HCT116 (cell line): ENCODE measurements around the gene LIN7C. TPM values are rescaled to one million over a fixed set of nuclear protein-coding genes. Genes with fewer than 3 reads are reported as not detected.

Experiments
- ATAC-seq: fragments of 200-7000 bp; cut with Tn5 transposase; 2 replicates; pipeline ENCODE4 v1.9.1; 2020; ENCODE audit warnings: mild to moderate bottlenecking, moderate library complexity
- BruUV-seq: library from RNA; stranded (reverse); fragments of 400-500 nt; replicated peaks from 2 replicates; lab custom pipeline; 2021; lab: Mats Ljungman, UMichigan
- CTCF ChIA-PET: fragments of 300-600 bp; sonication (Branson Sonifier 250); formaldehyde crosslinking; loops from one replicate; lab custom pipeline; 2021; ENCODE audit warnings: antibody characterized with exemption; lab: Charles Lee
- POLR2A ChIA-PET: fragments of 300-600, 350-600 bp; sonication (Branson Sonifier 250); formaldehyde crosslinking; loops from one replicate; lab custom pipeline; 2021; ENCODE audit warnings: antibody characterized with exemption; lab: Charles Lee
- RAD21 ChIA-PET, 2 experiments: fragments of 300-600 bp; sonication (Branson Sonifier 250); formaldehyde crosslinking; loops; one replicate each; lab custom pipeline; 2023; ENCODE audit warnings: low total read pairs in 2 of 2; ENCODE audit not compliant: uncharacterized antibody in 2 of 2, unreplicated experiment in 2 of 2, low non-redundant PET in 1 of 2; lab: Charles Lee
- DNase-seq: peaks from one replicate; pipeline ENCODE4 v3.0.0-alpha.2; 2010; ENCODE audit warnings: low read depth, low spot score
- H2AFZ ChIP-seq: fragments of 200-600 bp; shearing (Covaris generic), sonication (generic); 2 replicates; pipeline ENCODE4 v1.6.1; 2017; ENCODE audit warnings: low read depth, mixed run types, mixed read lengths, antibody characterized with exemption, low read length; ENCODE audit not compliant: poor library complexity, severe bottlenecking
- H3K27ac ChIP-seq: 2 replicates; pipeline ENCODE4 v1.5.1; 2012; ENCODE audit warnings: low read depth, low read length
- H3K27me3 ChIP-seq: fragments of 200-600 bp; sonication (generic); 2 replicates; pipeline ENCODE4 v1.6.1; 2016; ENCODE audit warnings: mixed run types, low read length, mixed read lengths; ENCODE audit not compliant: insufficient read depth
- H3K36me3 ChIP-seq, 2 experiments: fragments of 200-500 bp in 1 of 2; fragments of 200-600 bp in 1 of 2; sonication (Bioruptor generic) in 1 of 2; sonication (generic) in 1 of 2; 2 replicates each; pipeline versions ENCODE4 v1.5.1 to v1.6.1; 2014 to 2016; ENCODE audit warnings: low read length in 2 of 2, inconsistent platforms in 1 of 2, mixed read lengths in 1 of 2, mixed run types in 1 of 2; ENCODE audit not compliant: insufficient read depth in 2 of 2, control insufficient read depth in 1 of 2
- H3K4me1 ChIP-seq, 2 experiments: fragments of 200-600 bp in 1 of 2; sonication (generic) in 1 of 2; 2 replicates each; pipeline versions ENCODE4 v1.5.1 to v1.6.1; 2012 to 2017; ENCODE audit warnings: low read length in 2 of 2, inconsistent platforms in 1 of 2, mild to moderate bottlenecking in 1 of 2, mixed read lengths in 1 of 2, mixed run types in 1 of 2, moderate library complexity in 1 of 2; ENCODE audit not compliant: insufficient read depth in 2 of 2, control insufficient read depth in 1 of 2
- H3K4me2 ChIP-seq: fragments of 200-600 bp; sonication (generic); 2 replicates; pipeline ENCODE4 v1.6.1; 2017; ENCODE audit warnings: mixed run types, low read length, mixed read lengths
- H3K4me3 ChIP-seq, 2 experiments: fragments of 200-600 bp in 1 of 2; sonication (generic) in 1 of 2; replicated peaks in 1 of 2; 2 replicates each; pipeline ENCODE4 v1.5.1; 2011 to 2016; ENCODE audit warnings: low read length in 2 of 2, control low read depth in 1 of 2, low read depth in 1 of 2, mild to moderate bottlenecking in 1 of 2, mixed read lengths in 1 of 2, mixed run types in 1 of 2
- H3K79me2 ChIP-seq: fragments of 200-600 bp; sonication (generic); 2 replicates; pipeline ENCODE4 v1.6.1; 2017; ENCODE audit warnings: mild to moderate bottlenecking, mixed run types, low read length, moderate library complexity, mixed read lengths; ENCODE audit not compliant: insufficient read depth
- H3K9ac ChIP-seq: fragments of 200-600 bp; sonication (generic); 2 replicates; pipeline ENCODE4 v1.6.1; 2016; ENCODE audit warnings: low read length, mixed read lengths
- H3K9me2 ChIP-seq: fragments of 200-600 bp; sonication (generic), shearing (Covaris generic); 2 replicates; pipeline ENCODE4 v1.6.1; 2017; ENCODE audit warnings: mixed run types, mild to moderate bottlenecking, moderate library complexity; ENCODE audit not compliant: insufficient read depth
- H3K9me3 ChIP-seq, 2 experiments: fragments of 200-500 bp in 1 of 2; fragments of 200-600 bp in 1 of 2; sonication (Bioruptor generic) in 1 of 2; sonication (generic) in 1 of 2; 2 replicates each; pipeline ENCODE4 v1.6.1; 2014 to 2017; ENCODE audit warnings: low read length in 2 of 2, mixed read lengths in 2 of 2, inconsistent platforms in 1 of 2, low read depth in 1 of 2, mild to moderate bottlenecking in 1 of 2, mixed run types in 1 of 2, moderate library complexity in 1 of 2; ENCODE audit not compliant: control insufficient read depth in 1 of 2, insufficient read depth in 1 of 2
- H4K20me1 ChIP-seq: fragments of 200-600 bp; sonication (generic), shearing (Covaris generic); 2 replicates; pipeline ENCODE4 v1.6.1; 2017; ENCODE audit warnings: mixed run types, mild to moderate bottlenecking, moderate library complexity; ENCODE audit not compliant: insufficient read depth
- ATF3 ChIP-seq: IDR thresholded peaks from 2 replicates; pipeline ENCODE4 v1.6.1; 2012
- CBX3 ChIP-seq: IDR thresholded peaks from 2 replicates; pipeline ENCODE4 v1.6.1; 2012; ENCODE audit warnings: low read depth
- CTCF ChIP-seq, 3 experiments: fragments of 200-600 bp in 1 of 3; sonication (generic) in 1 of 3; IDR thresholded peaks in 2 of 3; conservative IDR thresholded peaks in 1 of 3; 2 replicates each; pipeline ENCODE4 v1.5.1; 2012 to 2017; ENCODE audit warnings: low read depth in 2 of 3, low read length in 2 of 3, antibody characterized with exemption in 1 of 3, borderline replicate concordance in 1 of 3, control low read depth in 1 of 3, mild to moderate bottlenecking in 1 of 3, mixed read lengths in 1 of 3, mixed run types in 1 of 3, moderate library complexity in 1 of 3; ENCODE audit not compliant: insufficient read depth in 1 of 3
- ELF1 ChIP-seq: IDR thresholded peaks from 2 replicates; pipeline ENCODE4 v1.6.1; 2012; ENCODE audit warnings: low read depth, borderline replicate concordance
- EZH2phosphoT487 ChIP-seq: fragments of 200-600 bp; IDR thresholded peaks from 2 replicates; pipeline ENCODE4 v1.6.1; 2018; ENCODE audit warnings: antibody characterized with exemption, borderline replicate concordance
- MAX ChIP-seq: IDR thresholded peaks from 2 replicates; pipeline ENCODE4 v1.6.1; 2012
- POLR2A ChIP-seq: IDR thresholded peaks from 2 replicates; pipeline ENCODE4 v1.7.0; 2011; ENCODE audit warnings: borderline replicate concordance; ENCODE audit not compliant: insufficient read depth, insufficient read length; ENCODE audit errors: extremely low read depth
- RAD21 ChIP-seq: IDR thresholded peaks from 2 replicates; pipeline ENCODE4 v1.6.1; 2012; ENCODE audit warnings: low read depth, mild to moderate bottlenecking
- REST ChIP-seq: IDR thresholded peaks from 2 replicates; pipeline ENCODE4 v1.6.1; 2012; ENCODE audit warnings: low read depth
- SRF ChIP-seq: IDR thresholded peaks from 2 replicates; pipeline ENCODE4 v1.6.1; 2012; ENCODE audit warnings: low read depth
- YY1 ChIP-seq: IDR thresholded peaks from 2 replicates; pipeline ENCODE4 v1.6.1; 2011; ENCODE audit warnings: low read length, low read depth, moderate library complexity, mild to moderate bottlenecking; ENCODE audit not compliant: insufficient replicate concordance; ENCODE audit errors: extremely low read depth
- ZBTB33 ChIP-seq: IDR thresholded peaks from 2 replicates; pipeline ENCODE4 v1.6.1; 2011; ENCODE audit warnings: mild to moderate bottlenecking, low read length, moderate library complexity; ENCODE audit not compliant: insufficient replicate concordance; ENCODE audit errors: extremely low read depth
- ZFX ChIP-seq: fragments of 450-650 bp; IDR thresholded peaks from 2 replicates; pipeline ENCODE4 v1.6.1; 2017
- ZNF274 ChIP-seq: fragments of 200-500 bp; sonication (Bioruptor generic); IDR thresholded peaks from 2 replicates; pipeline ENCODE4 v1.6.1; 2014; ENCODE audit warnings: mild to moderate bottlenecking, low read depth, low read length, inconsistent platforms
- intact Hi-C: fragments of 100-400 bp; cut with micrococcal nuclease; formaldehyde crosslinking; loops from 2 replicates; pipeline ENCODE4 v1.10.0; 2022
- total RNA-seq: library from RNA; stranded (reverse); gene quantifications from one replicate; pipeline ENCODE4 v1.2.1, GENCODE V29; 2021; ENCODE audit not compliant: unreplicated experiment

The LIN7C gene
- total RNA-seq, 1 experiment from 2014 or later = 48.2 TPM

- Histone ChIP-seq H2AFZ (no peak overlapping the region), H3K9me2 (no peaks in the 10 kb centered on the region), H3K27me3 (no peaks in the 10 kb centered on the region), H3K4me2 (no peak overlapping the region), H3K79me2 (no peaks in the 10 kb centered on the region), H3K27ac (no peak overlapping the region), H3K4me3 (no peak overlapping the region), H3K4me1 (peaks cover 0 to 10% of the 10 kb centered on the region in 2 experiments; a peak in 3 of 4 replicates), H4K20me1 (no peaks in the 10 kb centered on the region), H3K9ac (no peak overlapping the region), H3K9me3 (no peaks in the 10 kb centered on the region), H3K36me3 (no peaks in the 10 kb centered on the region)
- DNase-seq (no peak), ATAC-seq (no peak)
- CTCF ChIA-PET = no interaction called here
- intact Hi-C loops = no loop called here
- BruUV-seq = no TSS peak
- POLR2A ChIA-PET = no interaction called here
- TF ChIP-seq ZBTB33 (no peak), YY1 (no peak), POLR2A (no peak), ZFX (no peak), ZNF274 (no peak), RAD21 (no peak), EZH2phosphoT487 (no peak), CBX3 (no peak), ELF1 (no peak), CTCF (IDR thresholded peaks at IDR 0.05 in 2 of 3, conservative IDR thresholded peaks at IDR 0.05 in 1 of 3; ENCODE audit: borderline replicate concordance in 1 of 3, insufficient read depth in 1 of 3, low read depth in 2 of 3, low read length in 2 of 3) (no peak), MAX (no peak), ATF3 (no peak), REST (no peak), SRF (no peak)
- RAD21 ChIA-PET = no interaction called here
Observed at GRCh38 chr11:27460158-27460978, 46.2 kb downstream of the LIN7C start.
